Uterus (tissue), 2 donors: ENCODE results near the gene FAM229A.

Experiments
- POLR2A ChIP-seq, 2 donors: fragments of 450-650 bp; IDR thresholded peaks; one replicate each; pipeline ENCODE4 v1.6.1; 2016; ENCODE audit warnings: antibody characterized with exemption in 2 of 2, mild to moderate bottlenecking in 1 of 2, moderate library complexity in 1 of 2
- TF ChIP-seq, protein P1 (sequence below), 4 experiments: fragments of 200-600 bp in 2 of 4; fragments of 450-650 bp in 2 of 4; sonication (generic) in 2 of 4; IDR thresholded peaks; one replicate each; pipeline ENCODE4 v1.5.1; 2016 to 2019; ENCODE audit warnings: antibody characterized with exemption in 4 of 4, mild to moderate bottlenecking in 2 of 4, moderate library complexity in 1 of 4

DNA sequence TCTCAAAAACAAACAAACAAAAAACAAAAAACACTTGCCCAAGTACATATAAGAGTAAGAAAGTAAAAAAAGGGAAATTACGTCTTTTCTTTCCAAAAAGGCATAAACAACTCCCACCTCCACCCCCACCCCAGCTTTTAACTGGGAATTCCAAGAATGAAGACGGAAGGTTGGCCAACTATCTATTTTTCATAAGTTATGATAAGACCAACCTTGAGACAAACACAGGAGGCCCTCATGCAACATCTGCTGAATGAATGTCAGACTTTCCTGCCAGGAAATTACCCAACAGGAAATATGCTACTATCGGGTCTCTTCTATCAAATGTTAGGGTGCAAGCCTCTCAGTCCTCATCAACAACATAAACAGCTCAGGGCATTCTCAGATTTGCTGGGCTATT lies 30.0 kb upstream of the FAM229A start:
- TF ChIP-seq, protein P1, sequence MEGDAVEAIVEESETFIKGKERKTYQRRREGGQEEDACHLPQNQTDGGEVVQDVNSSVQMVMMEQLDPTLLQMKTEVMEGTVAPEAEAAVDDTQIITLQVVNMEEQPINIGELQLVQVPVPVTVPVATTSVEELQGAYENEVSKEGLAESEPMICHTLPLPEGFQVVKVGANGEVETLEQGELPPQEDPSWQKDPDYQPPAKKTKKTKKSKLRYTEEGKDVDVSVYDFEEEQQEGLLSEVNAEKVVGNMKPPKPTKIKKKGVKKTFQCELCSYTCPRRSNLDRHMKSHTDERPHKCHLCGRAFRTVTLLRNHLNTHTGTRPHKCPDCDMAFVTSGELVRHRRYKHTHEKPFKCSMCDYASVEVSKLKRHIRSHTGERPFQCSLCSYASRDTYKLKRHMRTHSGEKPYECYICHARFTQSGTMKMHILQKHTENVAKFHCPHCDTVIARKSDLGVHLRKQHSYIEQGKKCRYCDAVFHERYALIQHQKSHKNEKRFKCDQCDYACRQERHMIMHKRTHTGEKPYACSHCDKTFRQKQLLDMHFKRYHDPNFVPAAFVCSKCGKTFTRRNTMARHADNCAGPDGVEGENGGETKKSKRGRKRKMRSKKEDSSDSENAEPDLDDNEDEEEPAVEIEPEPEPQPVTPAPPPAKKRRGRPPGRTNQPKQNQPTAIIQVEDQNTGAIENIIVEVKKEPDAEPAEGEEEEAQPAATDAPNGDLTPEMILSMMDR (IDR thresholded peaks at IDR 0.05), result no peak
- no peak for TF ChIP-seq POLR2A (IDR thresholded peaks at IDR 0.05)
